HepG2 (cell line): ENCODE data around the gene ZDHHC7. TPM values are rescaled to one million over a fixed set of nuclear protein-coding genes. Genes with fewer than 3 reads are reported as not detected.

Experiments
- ASH2L ChIP-seq: fragments of 300-600, 200-600 bp; sonication (generic); IDR thresholded peaks from 2 replicates; pipeline ENCODE4 v1.7.0; 2017; ENCODE audit warnings: low read depth, mild to moderate bottlenecking, moderate library complexity, mixed read lengths, low read length; ENCODE audit not compliant: insufficient read length
- DR1 ChIP-seq: sonication (generic); formaldehyde crosslinking; IDR thresholded peaks from 2 replicates; pipeline ENCODE4 v1.8.0; 2021; ENCODE audit warnings: mild to moderate bottlenecking, missing genetic modification reagents, inconsistent platforms
- EP300 ChIP-seq, 3 experiments: sonication (generic) in 1 of 3; formaldehyde crosslinking in 1 of 3; IDR thresholded peaks; 2 replicates each; pipeline versions ENCODE4 v1.5.1 to v1.6.1; 2011 to 2020; ENCODE audit warnings: low read depth in 2 of 3, low read length in 2 of 3, borderline replicate concordance in 1 of 3, improper control_type of control experiment in 1 of 3, mild to moderate bottlenecking in 1 of 3, missing genetic modification reagents in 1 of 3, moderate library complexity in 1 of 3
- FOSL2 ChIP-seq: sonication (generic); formaldehyde crosslinking; IDR thresholded peaks from 2 replicates; pipeline ENCODE4 v1.4.0; 2020; ENCODE audit warnings: missing genetic modification reagents
- GPN1 ChIP-seq: sonication (generic); formaldehyde crosslinking; IDR thresholded peaks from 2 replicates; pipeline ENCODE4 v1.5.1; 2020; ENCODE audit warnings: missing genetic modification reagents, borderline replicate concordance
- HMG20A ChIP-seq: IDR thresholded peaks from 2 replicates; pipeline ENCODE4 v1.6.1; 2016; ENCODE audit warnings: borderline replicate concordance
- HNRNPUL1 ChIP-seq: fragments of 200-400 bp; formaldehyde crosslinking; IDR thresholded peaks from 2 replicates; pipeline ENCODE4 v1.6.1; 2017; ENCODE audit warnings: low read depth, mild to moderate bottlenecking, low read length, moderate library complexity
- KDM6A ChIP-seq: IDR thresholded peaks from 2 replicates; pipeline ENCODE4 v1.6.1; 2016; ENCODE audit warnings: low read depth
- KLF15 ChIP-seq: sonication (generic); formaldehyde crosslinking; IDR thresholded peaks from 2 replicates; pipeline ENCODE4 v1.8.1; 2023; ENCODE audit warnings: borderline replicate concordance, mild to moderate bottlenecking, inconsistent platforms, missing genetic modification reagents, mixed read lengths
- KMT2B ChIP-seq: IDR thresholded peaks from 2 replicates; pipeline ENCODE4 v1.6.1; 2016; ENCODE audit warnings: missing genetic modification reagents, missing compliant biosample characterization
- MATR3 ChIP-seq: sonication (generic); formaldehyde crosslinking; IDR thresholded peaks from 2 replicates; pipeline ENCODE4 v1.4.0; 2020; ENCODE audit warnings: missing genetic modification reagents
- MZF1 ChIP-seq: sonication (generic); formaldehyde crosslinking; IDR thresholded peaks from 2 replicates; pipeline ENCODE4 v1.8.1; 2023; ENCODE audit warnings: mild to moderate bottlenecking, missing genetic modification reagents, borderline replicate concordance
- NFKB2 ChIP-seq: sonication (generic); formaldehyde crosslinking; IDR thresholded peaks from 2 replicates; pipeline ENCODE4 v1.4.0; 2020; ENCODE audit warnings: missing genetic modification reagents, borderline replicate concordance
- NFYC ChIP-seq: IDR thresholded peaks from 2 replicates; pipeline ENCODE4 v1.6.1; 2016; ENCODE audit warnings: missing genetic modification reagents, missing compliant biosample characterization
- PAXIP1 ChIP-seq: sonication (generic); formaldehyde crosslinking; conservative IDR thresholded peaks from 2 replicates; pipeline ENCODE4 v1.4.0; 2020; ENCODE audit warnings: mild to moderate bottlenecking, missing genetic modification reagents, moderate library complexity
- SAP130 ChIP-seq: IDR thresholded peaks from 2 replicates; pipeline ENCODE4 v1.6.1; 2016; ENCODE audit warnings: low read depth
- SKI ChIP-seq: fragments of 450-650 bp; IDR thresholded peaks from one replicate; pipeline ENCODE4 v1.6.1; 2018; ENCODE audit warnings: mild to moderate bottlenecking; ENCODE audit not compliant: partially characterized antibody
- SOX5 ChIP-seq: IDR thresholded peaks from 2 replicates; pipeline ENCODE4 v1.6.1; 2016; ENCODE audit warnings: borderline replicate concordance
- TOPORS ChIP-seq: sonication (generic); formaldehyde crosslinking; IDR thresholded peaks from 2 replicates; pipeline ENCODE4 v1.8.0; 2023; ENCODE audit warnings: mild to moderate bottlenecking, missing genetic modification reagents
- TP53 ChIP-seq: sonication (generic); formaldehyde crosslinking; conservative IDR thresholded peaks from 2 replicates; pipeline ENCODE4 v1.4.0; 2020; ENCODE audit warnings: missing genetic modification reagents
- TRIM24 ChIP-seq: sonication (generic); formaldehyde crosslinking; IDR thresholded peaks from 2 replicates; pipeline ENCODE4 v1.8.0; 2022; ENCODE audit warnings: mild to moderate bottlenecking, missing genetic modification reagents
- ZBTB43 ChIP-seq: sonication (generic); formaldehyde crosslinking; conservative IDR thresholded peaks from 2 replicates; pipeline ENCODE4 v1.4.0; 2020; ENCODE audit warnings: missing genetic modification reagents
- ZBTB7B ChIP-seq: sonication (generic); formaldehyde crosslinking; IDR thresholded peaks from 2 replicates; pipeline ENCODE4 v1.4.0; 2020; ENCODE audit warnings: missing genetic modification reagents
- ZBTB8A ChIP-seq: sonication (generic); formaldehyde crosslinking; IDR thresholded peaks from 2 replicates; pipeline ENCODE4 v1.4.0; 2020; ENCODE audit warnings: mild to moderate bottlenecking, low read depth, missing genetic modification reagents, borderline replicate concordance
- ZNF264 ChIP-seq: sonication (generic); formaldehyde crosslinking; IDR thresholded peaks from 2 replicates; pipeline ENCODE4 v1.4.0; 2020; ENCODE audit warnings: missing genetic modification reagents
- polyA plus RNA-seq, 8 experiments: library from polyadenylated mRNA; depleted of rRNA in 3 of 8; stranded (reverse) in 7 of 8; unstranded in 1 of 8; fragments of >200 nt; fragmentation: Illumina TruSeq in 4 of 8; extraction: Trizol in 4 of 8; gene quantifications; 2 replicates each; pipeline versions ENCODE4 v1.2.1 to v1.2.3, GENCODE V29; 2011 to 2016; ENCODE audit warnings: low read depth in 4 of 8, missing spikeins in 1 of 8, mixed read lengths in 1 of 8; ENCODE audit not compliant: insufficient read depth in 1 of 8
- total RNA-seq, 5 experiments: library from RNA; depleted of rRNA; stranded (reverse); fragments of >200 nt; fragmentation: Illumina TruSeq; extraction: Trizol; gene quantifications; 2 replicates each; pipeline ENCODE4 v1.2.3, GENCODE V29; 2016; ENCODE audit warnings: low read depth in 1 of 5
- TF ChIP-seq, protein P1 (sequence below): sonication (generic); formaldehyde crosslinking; IDR thresholded peaks from 2 replicates; pipeline ENCODE4 v1.8.0; 2023; ENCODE audit warnings: mild to moderate bottlenecking, missing genetic modification reagents
- TF ChIP-seq, protein P2 (sequence below): sonication (generic); formaldehyde crosslinking; IDR thresholded peaks from 2 replicates; pipeline ENCODE4 v1.4.0; 2020; ENCODE audit warnings: missing genetic modification reagents

Gene ZDHHC7
- total and polyA plus RNA-seq, 2 of the 13 experiments (the other 11 are each of a cell fraction or from before 2014, with no cell fraction given) = 46.8 to 67.6 TPM

- TF ChIP-seq SKI = no peak
- peak; percentile 76 for TF ChIP-seq PAXIP1
- peak; percentile 65 for TF ChIP-seq SAP130 (CRISPR knock-in tag)
- no peak for TF ChIP-seq NFYC (CRISPR knock-in tag)
- TF ChIP-seq ZBTB7B (CRISPR knock-in tag) = no peak
- TF ChIP-seq SOX5 (CRISPR knock-in tag) = peak; percentile 81; the same call in 1 of the 2 replicates
- peak; percentile 51; the same call in 1 of the 2 replicates for TF ChIP-seq FOSL2 (CRISPR knock-in tag)
- TF ChIP-seq DR1 (CRISPR knock-in tag) = no peak
- no peak for TF ChIP-seq MZF1 (CRISPR knock-in tag)
- no peak for TF ChIP-seq ZBTB8A (CRISPR knock-in tag)
- TF ChIP-seq HNRNPUL1 = no peak
- TF ChIP-seq ZBTB43 (CRISPR knock-in tag) = no peak
- TF ChIP-seq TRIM24 (CRISPR knock-in tag) = no peak
- no peak for TF ChIP-seq MATR3 (CRISPR knock-in tag)
- TF ChIP-seq GPN1 (CRISPR knock-in tag) = no peak
- peak; percentile 31 for TF ChIP-seq ASH2L
- no peak for TF ChIP-seq KLF15
- TF ChIP-seq, protein P1, sequence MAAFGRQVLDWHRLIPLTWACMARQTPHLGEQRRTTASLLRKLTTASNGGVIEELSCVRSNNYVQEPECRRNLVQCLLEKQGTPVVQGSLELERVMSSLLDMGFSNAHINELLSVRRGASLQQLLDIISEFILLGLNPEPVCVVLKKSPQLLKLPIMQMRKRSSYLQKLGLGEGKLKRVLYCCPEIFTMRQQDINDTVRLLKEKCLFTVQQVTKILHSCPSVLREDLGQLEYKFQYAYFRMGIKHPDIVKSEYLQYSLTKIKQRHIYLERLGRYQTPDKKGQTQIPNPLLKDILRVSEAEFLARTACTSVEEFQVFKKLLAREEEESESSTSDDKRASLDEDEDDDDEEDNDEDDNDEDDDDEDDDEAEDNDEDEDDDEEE = no peak
- TF ChIP-seq, protein P2, sequence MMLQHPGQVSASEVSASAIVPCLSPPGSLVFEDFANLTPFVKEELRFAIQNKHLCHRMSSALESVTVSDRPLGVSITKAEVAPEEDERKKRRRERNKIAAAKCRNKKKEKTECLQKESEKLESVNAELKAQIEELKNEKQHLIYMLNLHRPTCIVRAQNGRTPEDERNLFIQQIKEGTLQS (CRISPR knock-in tag) = no peak
- no peak for TF ChIP-seq NFKB2 (CRISPR knock-in tag)
- no peak for TF ChIP-seq KMT2B (CRISPR knock-in tag)
- TF ChIP-seq ZNF264 (CRISPR knock-in tag) = 0 out of 2 replicates have a peak, but pooled peaks have one; percentile 48
- no peak for TF ChIP-seq KDM6A (CRISPR knock-in tag)
- no peak for TF ChIP-seq TP53
- peak in 1 of 2 experiments; percentile 79; a peak in 1 of 4 replicates for TF ChIP-seq EP300 (IDR thresholded peaks at IDR 0.05; ENCODE audit: low read depth in 2 of 2, low read length in 2 of 2)
- TF ChIP-seq EP300 (CRISPR knock-in tag; IDR thresholded peaks at IDR 0.05; ENCODE audit: borderline replicate concordance) = no peak
- TF ChIP-seq TOPORS = no peak
- TF ChIP-seq HMG20A (CRISPR knock-in tag) = peak; percentile 63; the same call in 1 of the 2 replicates
These were observed 12.1 kb downstream of the ZDHHC7 start (continued) for GRCh38 chr16:84999200-84999599.
